DMS153 treated with DMSO at 0.1 percent for 48 hours (cell line): Measurements from ENCODE around the gene PSMF1.
A peak's percentile ranks its signal among the peaks of the same experiment; 100 is the strongest.
"Not testable (repeated sequence)": the region's sequence is repeated elsewhere in the genome, so short reads cannot be mapped to it uniquely, and the experiment has no call there.

Source experiments
- DNase-seq: peaks from one replicate; lab custom pipeline; 2025; ENCODE audit not compliant: unreplicated experiment; lab: John Stamatoyannopoulos, UW

PSMF1 gene

GRCh38 chr20:1122388-1123315, 4.2 kb downstream of the PSMF1 start:
- peak; percentile 59 for DNase-seq

GRCh38 chr20:1123666-1124065, 5.3 kb downstream of the PSMF1 start:
- no peak for DNase-seq

GRCh38 chr20:1124421-1124820, 6.0 kb downstream of the PSMF1 start:
- DNase-seq, result no peak

GRCh38 chr20:1125277-1125676, 6.9 kb downstream of the PSMF1 start:
- DNase-seq, result no peak

- DNase-seq, result no peak
Observed at GRCh38 chr20:1127840-1128239, 9.4 kb downstream of the PSMF1 start.

GRCh38 chr20:1130058-1130694, 11.8 kb downstream of the PSMF1 start:
- no peak for DNase-seq

- DNase-seq, result no peak
Observed at GRCh38 chr20:1130847-1131246, 12.4 kb downstream of the PSMF1 start.

GRCh38 chr20:1131354-1131753, 13.0 kb downstream of the PSMF1 start:
- DNase-seq, result no peak

- no peak for DNase-seq
Observed at GRCh38 chr20:1134355-1134754, 16.0 kb downstream of the PSMF1 start.

GRCh38 chr20:1134836-1135235, 16.4 kb downstream of the PSMF1 start:
- no peak for DNase-seq

GRCh38 chr20:1137236-1137635, 18.8 kb downstream of the PSMF1 start:
- no peak for DNase-seq

- DNase-seq, result no peak
Observed at GRCh38 chr20:1144401-1145172, 26.2 kb downstream of the PSMF1 start.

GRCh38 chr20:1146957-1147356, 28.6 kb downstream of the PSMF1 start:
- no peak for DNase-seq

GRCh38 chr20:1149812-1150211, 31.4 kb downstream of the PSMF1 start:
- not testable (repeated sequence) for DNase-seq

- DNase-seq, result no peak
Observed at GRCh38 chr20:1150218-1150617, 31.8 kb downstream of the PSMF1 start.

GRCh38 chr20:1150968-1151367, 32.6 kb downstream of the PSMF1 start:
- no peak for DNase-seq

- no peak for DNase-seq
Observed at GRCh38 chr20:1154226-1154625, 35.8 kb downstream of the PSMF1 start.

GRCh38 chr20:1154691-1155090, 36.3 kb downstream of the PSMF1 start:
- no peak for DNase-seq

GRCh38 chr20:1155342-1155741, 36.9 kb downstream of the PSMF1 start:
- no peak for DNase-seq

GRCh38 chr20:1160496-1160895, 42.1 kb downstream of the PSMF1 start:
- DNase-seq, result no peak

GRCh38 chr20:1160991-1161390, 42.6 kb downstream of the PSMF1 start:
- DNase-seq, result no peak

- DNase-seq, result no peak
Observed at GRCh38 chr20:1163105-1163504, 44.7 kb downstream of the PSMF1 start.
